DND-41 (cell line): Measurements from ENCODE around the gene CFAP97.

Source experiments
- ATAC-seq: fragments of 200-7000 bp; cut with Tn5 transposase; 3 replicates; pipeline ENCODE4 v1.9.1; 2021; ENCODE audit warnings: low read depth; ENCODE audit not compliant: insufficient read depth
- DNase-seq: peaks from one replicate; pipeline ENCODE4 v3.0.0-alpha.2; 2020
- H2AFZ ChIP-seq: 2 replicates; pipeline ENCODE4 v1.6.0; 2012; ENCODE audit warnings: low read depth, low read length
- H3K27ac ChIP-seq: 2 replicates; pipeline ENCODE4 v1.5.1; 2012; ENCODE audit warnings: low read length, inconsistent platforms
- H3K27me3 ChIP-seq: fragments of 200-600 bp; sonication (generic); 2 replicates; pipeline ENCODE4 v1.6.0; 2012; ENCODE audit warnings: low read length, mild to moderate bottlenecking, inconsistent platforms; ENCODE audit not compliant: insufficient read depth, poor library complexity
- H3K36me3 ChIP-seq: 2 replicates; pipeline ENCODE4 v1.5.1; 2012; ENCODE audit warnings: low read length, inconsistent platforms; ENCODE audit not compliant: insufficient read depth
- H3K4me1 ChIP-seq: 2 replicates; pipeline ENCODE4 v1.5.1; 2012; ENCODE audit warnings: mild to moderate bottlenecking, low read length; ENCODE audit not compliant: insufficient read depth
- H3K4me2 ChIP-seq: 2 replicates; pipeline ENCODE4 v1.6.0; 2012; ENCODE audit warnings: mild to moderate bottlenecking, moderate library complexity, low read length, inconsistent platforms; ENCODE audit not compliant: insufficient read depth
- H3K4me3 ChIP-seq, 2 experiments: fragments of 200-600 bp in 1 of 2; shearing (Covaris generic) in 1 of 2; 2 replicates each; pipeline ENCODE4 v1.5.1; 2012 to 2016; ENCODE audit warnings: inconsistent platforms in 2 of 2, low read length in 2 of 2, mild to moderate bottlenecking in 2 of 2, low read depth in 1 of 2, moderate library complexity in 1 of 2
- H3K79me2 ChIP-seq: 2 replicates; pipeline ENCODE4 v1.6.0; 2012; ENCODE audit warnings: low read length, inconsistent platforms; ENCODE audit not compliant: insufficient read depth
- H3K9ac ChIP-seq: 2 replicates; pipeline ENCODE4 v1.6.0; 2012; ENCODE audit warnings: low read depth, mild to moderate bottlenecking, inconsistent platforms, low read length, moderate library complexity
- H3K9me3 ChIP-seq: 2 replicates; pipeline ENCODE4 v1.5.1; 2012; ENCODE audit warnings: low read length, moderate library complexity, mild to moderate bottlenecking, inconsistent platforms; ENCODE audit not compliant: insufficient read depth, severe bottlenecking
- H4K20me1 ChIP-seq: 2 replicates; pipeline ENCODE4 v1.6.0; 2012; ENCODE audit warnings: low read length; ENCODE audit not compliant: insufficient read depth
- CTCF ChIP-seq: IDR thresholded peaks from 2 replicates; pipeline ENCODE4 v1.5.1; 2012; ENCODE audit warnings: borderline replicate concordance, low read length, moderate library complexity, mild to moderate bottlenecking; ENCODE audit not compliant: poor library complexity, severe bottlenecking; ENCODE audit errors: extremely low read depth
- EZH2 ChIP-seq: IDR thresholded peaks from 3 replicates; pipeline ENCODE4 v1.6.1; 2012; ENCODE audit warnings: borderline replicate concordance, low read depth, mild to moderate bottlenecking, moderate library complexity, low read length, inconsistent platforms; ENCODE audit not compliant: severe bottlenecking

Gene CFAP97

GRCh38 chr4:185167234-185167633 is 36.6 kb downstream of the CFAP97 start:
- H3K4me2 ChIP-seq = no peak overlapping the region
- no peak overlapping the region for H3K4me3 ChIP-seq
- H3K36me3 ChIP-seq = peaks cover 63% of the 10 kb centered on the region
- H3K9ac ChIP-seq = no peak overlapping the region
- H3K27me3 ChIP-seq = no peaks in the 10 kb centered on the region
- ATAC-seq = no peak
- no peak overlapping the region for H3K27ac ChIP-seq
- peaks cover 66% of the 10 kb centered on the region for H4K20me1 ChIP-seq
- H2AFZ ChIP-seq = no peak overlapping the region
- H3K4me1 ChIP-seq = peaks cover 15% of the 10 kb centered on the region
- DNase-seq = no peak
- no peaks in the 10 kb centered on the region for H3K9me3 ChIP-seq
- TF ChIP-seq EZH2 (no peak), CTCF (no peak)
- H3K79me2 ChIP-seq = no peaks in the 10 kb centered on the region

GRCh38 chr4:185165605-185166063 is 38.2 kb downstream of the CFAP97 start:
- Histone ChIP-seq H3K9ac (no peak overlapping the region), H3K79me2 (no peaks in the 10 kb centered on the region), H2AFZ (no peak overlapping the region), H3K27ac (no peak overlapping the region), H3K9me3 (no peaks in the 10 kb centered on the region), H3K27me3 (no peaks in the 10 kb centered on the region), H3K4me2 (no peak overlapping the region), H3K4me1 (peaks cover 15% of the 10 kb centered on the region), H4K20me1 (peaks cover 64% of the 10 kb centered on the region), H3K4me3 (no peak overlapping the region), H3K36me3 (peaks cover 65% of the 10 kb centered on the region)
- TF ChIP-seq EZH2 (no peak), CTCF (no peak)
- peak; percentile 99 for ATAC-seq
- DNase-seq = peak; percentile 28

GRCh38 chr4:185151296-185151695 is 52.5 kb downstream of the CFAP97 start:
- Histone ChIP-seq H3K4me1 (no peaks in the 10 kb centered on the region), H3K79me2 (no peaks in the 10 kb centered on the region), H3K9ac (no peak overlapping the region), H3K36me3 (peaks cover 11% of the 10 kb centered on the region; the same call in 1 of the 2 replicates), H3K27me3 (no peaks in the 10 kb centered on the region), H3K4me2 (no peak overlapping the region), H3K9me3 (no peaks in the 10 kb centered on the region), H2AFZ (no peak overlapping the region), H4K20me1 (no peaks in the 10 kb centered on the region), H3K4me3 (no peak overlapping the region), H3K27ac (no peak overlapping the region)
- TF ChIP-seq EZH2 (no peak), CTCF (no peak)
- no peak for ATAC-seq
- DNase-seq = no peak

GRCh38 chr4:185149392-185149791 is 54.4 kb downstream of the CFAP97 start:
- Histone ChIP-seq H3K4me1 (no peaks in the 10 kb centered on the region), H2AFZ (no peak overlapping the region), H3K27me3 (no peaks in the 10 kb centered on the region), H4K20me1 (no peaks in the 10 kb centered on the region; the same call in 1 of the 2 replicates), H3K79me2 (no peaks in the 10 kb centered on the region), H3K36me3 (peaks cover 10% of the 10 kb centered on the region; the same call in 1 of the 2 replicates), H3K27ac (no peak overlapping the region), H3K9ac (no peak overlapping the region), H3K4me2 (no peak overlapping the region), H3K4me3 (no peak overlapping the region), H3K9me3 (no peaks in the 10 kb centered on the region)
- TF ChIP-seq CTCF (no peak), EZH2 (no peak)
- no peak for ATAC-seq
- no peak for DNase-seq
